AG09309 (cell line): Measurements from ENCODE around the gene MTFR1L.

Experiments
- DNase-seq: peaks from one replicate; pipeline ENCODE4 v3.0.0-alpha.2; 2010; ENCODE audit warnings: low read depth
- H3K4me3 ChIP-seq: 2 replicates; pipeline ENCODE4 v1.5.1; 2011; ENCODE audit warnings: mild to moderate bottlenecking, low read depth, low read length, moderate library complexity; ENCODE audit not compliant: control insufficient read depth
- TF ChIP-seq, protein P1 (sequence below): IDR thresholded peaks from 2 replicates; pipeline ENCODE4 v1.5.1; 2011; ENCODE audit warnings: mild to moderate bottlenecking, low read depth, low read length, inconsistent platforms; ENCODE audit not compliant: insufficient read depth, control insufficient read depth; ENCODE audit errors: missing control alignments

Gene MTFR1L

DNA sequence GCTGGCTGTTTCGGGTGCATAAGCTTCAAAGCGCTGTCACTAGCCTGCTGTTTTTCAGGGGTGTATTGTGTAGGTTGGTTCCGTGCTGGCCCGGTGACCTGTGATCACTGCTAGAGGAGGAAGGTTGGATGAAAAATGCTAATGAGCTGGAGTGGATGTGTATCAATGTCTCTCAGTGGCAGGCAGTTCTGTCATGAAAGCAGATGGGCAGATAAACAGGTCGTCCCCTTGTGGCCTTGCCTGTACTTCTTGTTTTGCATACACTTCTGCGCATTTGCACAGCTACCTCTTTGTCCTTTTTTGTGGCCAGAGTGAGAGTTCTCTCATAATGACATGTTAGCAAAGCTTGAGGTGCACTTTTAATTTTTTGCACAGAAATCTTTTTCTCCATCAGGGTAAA is 16.8 kb upstream of the MTFR1L start:
- TF ChIP-seq, protein P1, sequence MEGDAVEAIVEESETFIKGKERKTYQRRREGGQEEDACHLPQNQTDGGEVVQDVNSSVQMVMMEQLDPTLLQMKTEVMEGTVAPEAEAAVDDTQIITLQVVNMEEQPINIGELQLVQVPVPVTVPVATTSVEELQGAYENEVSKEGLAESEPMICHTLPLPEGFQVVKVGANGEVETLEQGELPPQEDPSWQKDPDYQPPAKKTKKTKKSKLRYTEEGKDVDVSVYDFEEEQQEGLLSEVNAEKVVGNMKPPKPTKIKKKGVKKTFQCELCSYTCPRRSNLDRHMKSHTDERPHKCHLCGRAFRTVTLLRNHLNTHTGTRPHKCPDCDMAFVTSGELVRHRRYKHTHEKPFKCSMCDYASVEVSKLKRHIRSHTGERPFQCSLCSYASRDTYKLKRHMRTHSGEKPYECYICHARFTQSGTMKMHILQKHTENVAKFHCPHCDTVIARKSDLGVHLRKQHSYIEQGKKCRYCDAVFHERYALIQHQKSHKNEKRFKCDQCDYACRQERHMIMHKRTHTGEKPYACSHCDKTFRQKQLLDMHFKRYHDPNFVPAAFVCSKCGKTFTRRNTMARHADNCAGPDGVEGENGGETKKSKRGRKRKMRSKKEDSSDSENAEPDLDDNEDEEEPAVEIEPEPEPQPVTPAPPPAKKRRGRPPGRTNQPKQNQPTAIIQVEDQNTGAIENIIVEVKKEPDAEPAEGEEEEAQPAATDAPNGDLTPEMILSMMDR: no peak
- DNase-seq: no peak
- no peak overlapping the region for H3K4me3 ChIP-seq

DNA sequence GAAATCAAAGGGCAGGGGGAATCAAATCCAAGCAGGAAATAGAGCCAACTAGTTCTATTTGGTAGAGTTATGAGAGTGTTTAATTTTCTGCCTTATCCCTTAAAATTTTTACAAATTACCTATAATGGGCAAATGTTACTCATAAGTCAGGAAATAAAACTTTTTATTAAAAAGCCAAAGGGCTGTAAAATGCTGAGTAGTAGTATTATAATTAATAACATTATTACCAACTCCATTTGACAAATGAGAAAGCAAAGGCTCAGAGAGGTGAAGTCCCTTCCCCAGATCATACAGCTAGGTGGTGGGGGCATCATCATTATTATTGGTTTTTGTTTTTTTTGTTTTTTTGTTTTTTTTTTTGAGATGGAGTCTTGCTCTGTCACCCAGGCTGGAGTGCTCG is 16.4 kb upstream of the MTFR1L start:
- TF ChIP-seq, protein P1: no peak
- H3K4me3 ChIP-seq: no peak overlapping the region
- no peak for DNase-seq

DNA sequence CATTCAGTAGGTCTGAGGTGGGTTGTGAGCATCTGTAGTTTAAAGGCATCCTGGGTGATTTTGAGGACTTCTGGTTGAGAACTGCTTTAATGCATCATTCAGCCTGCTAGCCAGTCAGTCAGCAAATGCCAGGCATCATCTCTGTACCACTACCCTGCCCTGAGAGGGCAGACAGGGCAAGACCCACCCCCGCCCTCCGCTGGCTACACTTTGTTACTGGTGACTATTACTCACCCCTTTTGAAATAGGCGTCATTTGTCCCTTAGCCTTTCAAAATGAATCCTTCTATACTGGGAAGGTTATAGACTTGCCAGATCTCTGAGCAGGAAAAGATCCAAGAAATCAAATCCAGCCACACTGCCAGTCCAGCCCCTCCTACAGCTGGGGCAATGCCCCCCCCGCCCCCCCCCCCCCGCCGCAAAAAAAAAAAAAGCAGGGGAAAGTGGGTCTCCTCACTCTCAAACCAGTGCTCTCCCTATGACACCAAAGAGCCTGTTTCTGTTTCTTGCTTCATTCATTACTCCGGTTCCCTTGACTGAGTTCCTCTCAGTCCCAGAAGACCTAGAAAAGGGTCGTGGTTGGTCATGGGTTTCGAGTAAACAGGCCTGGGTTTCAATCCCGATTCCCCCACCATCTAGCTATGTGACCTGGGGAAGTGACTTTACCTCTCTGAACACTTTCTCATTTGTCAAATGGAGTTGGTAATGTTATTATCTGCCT is 15.3 kb upstream of the MTFR1L start:
- no peak overlapping the region for H3K4me3 ChIP-seq
- TF ChIP-seq, protein P1: no peak
- DNase-seq: no peak

DNA sequence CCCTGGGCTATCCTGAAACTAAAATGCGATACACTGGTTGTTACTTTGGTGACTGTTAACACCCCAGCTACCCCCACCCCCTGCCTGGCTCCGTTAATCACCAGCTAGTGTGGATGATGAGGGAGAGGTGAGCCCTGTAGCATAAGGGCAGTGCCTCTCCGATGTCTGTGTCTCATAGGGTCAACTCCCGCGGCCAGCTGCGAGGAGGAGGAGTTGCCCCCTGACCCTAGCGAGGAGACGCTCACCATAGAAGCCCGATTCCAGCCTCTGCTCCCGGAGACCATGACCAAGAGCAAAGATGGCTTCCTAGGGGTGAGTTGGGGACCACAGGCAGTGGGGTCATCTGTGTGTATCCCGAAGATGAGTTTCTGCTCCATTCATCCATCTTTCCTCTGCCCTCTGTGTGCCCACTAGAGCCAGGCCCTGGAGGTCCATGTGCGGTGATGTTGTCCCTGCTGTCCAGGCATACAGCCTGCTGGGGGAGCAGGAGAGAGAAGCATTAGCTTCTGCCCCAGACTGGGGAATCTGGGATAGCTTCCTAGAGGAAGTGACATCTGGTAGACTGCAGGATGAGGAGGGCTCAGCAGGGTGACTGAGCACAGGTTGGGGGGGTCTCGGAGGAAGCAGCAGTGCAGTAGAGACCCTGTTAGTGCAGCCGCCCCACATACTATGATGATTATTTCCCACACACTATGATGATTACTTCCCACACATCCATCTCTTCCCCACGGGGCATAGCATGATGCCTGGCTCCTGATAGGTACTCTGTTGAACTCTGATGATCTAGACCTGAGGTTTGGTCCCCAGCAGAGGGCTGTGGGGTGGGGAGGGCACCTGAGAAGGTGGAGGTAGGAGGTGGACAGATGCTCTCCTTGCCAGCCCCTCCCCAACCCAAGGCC is 14.5 kb upstream of the MTFR1L start:
- TF ChIP-seq, protein P1: peak; percentile 1
- DNase-seq: no peak
- H3K4me3 ChIP-seq: no peak overlapping the region

DNA sequence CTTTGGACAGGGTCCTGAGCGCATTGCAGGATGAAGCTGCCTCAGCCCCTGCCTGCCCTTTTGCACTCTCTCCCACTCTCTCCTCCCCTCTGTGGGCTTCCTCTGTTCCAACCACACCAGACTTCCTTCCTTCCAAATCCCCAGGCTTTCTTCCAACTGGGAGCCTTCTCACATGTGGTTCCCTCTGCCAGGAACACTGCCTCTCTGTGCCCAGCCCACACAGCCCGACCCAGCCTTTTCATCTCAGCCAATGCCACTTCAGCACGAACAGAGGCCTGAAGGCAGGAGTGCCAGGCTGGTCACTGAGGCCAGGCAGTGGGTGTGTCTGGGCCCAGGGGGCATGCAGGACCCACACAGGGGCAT is 13.9 kb upstream of the MTFR1L start:
- TF ChIP-seq, protein P1: no peak
- no peak overlapping the region for H3K4me3 ChIP-seq

DNA sequence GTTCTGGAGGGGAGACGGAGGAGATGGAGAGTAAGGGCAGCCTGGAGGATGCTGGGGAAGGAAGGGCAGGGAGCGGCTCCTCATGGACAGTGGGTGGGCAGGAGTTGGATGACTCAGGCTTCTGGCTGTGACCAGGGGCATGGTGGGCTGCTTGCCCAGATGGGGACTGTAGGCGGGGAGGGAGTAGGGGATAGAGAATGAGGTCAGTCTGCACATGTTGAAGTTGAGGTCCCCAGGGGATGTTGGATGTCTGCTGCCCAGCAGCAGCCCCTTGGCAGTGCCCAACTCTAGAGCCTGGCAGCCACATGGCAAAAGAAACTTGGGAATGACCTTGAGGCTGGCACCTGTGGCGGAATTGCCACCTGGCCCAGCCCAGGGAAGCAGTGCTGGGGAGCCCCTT is 13.3 kb upstream of the MTFR1L start:
- no peak for DNase-seq
- TF ChIP-seq, protein P1: no peak
- H3K4me3 ChIP-seq: no peak overlapping the region

More for the DNA sequence above, 13.9 kb upstream of the MTFR1L start:
- DNase-seq: no peak
